SK-N-MC (cell line): ENCODE data around the gene ANKS1A.

ENCODE experiments used
- EZH2 ChIP-seq: fragments of 200-600 bp; sonication (generic); IDR thresholded peaks from one replicate; pipeline ENCODE4 v1.6.1; 2017; ENCODE audit warnings: antibody characterized with exemption
- POLR2AphosphoS5 ChIP-seq: IDR thresholded peaks from 2 replicates; pipeline ENCODE4 v1.6.1; 2012; ENCODE audit warnings: mild to moderate bottlenecking, low read depth, low read length, borderline replicate concordance

DNA sequence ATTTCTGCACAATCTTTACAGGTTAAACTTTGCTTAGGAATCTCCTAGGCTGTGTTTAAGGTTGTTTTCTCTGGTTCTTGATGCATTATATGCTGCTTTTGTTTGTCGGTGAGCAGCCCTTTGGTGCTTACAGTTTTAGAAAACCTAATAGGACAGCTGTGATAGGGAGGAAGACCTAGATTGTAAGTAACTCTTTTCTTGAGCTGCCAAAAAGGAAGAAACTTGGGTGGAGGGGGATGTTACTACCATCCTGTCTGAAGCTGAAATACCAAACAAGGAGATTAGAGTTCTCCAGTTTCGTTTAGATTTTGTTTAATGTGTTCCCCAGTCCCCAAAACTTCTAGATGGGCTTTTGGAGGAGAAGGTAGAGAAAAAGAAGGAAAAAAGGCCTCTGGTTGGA is 72.0 kb downstream of the ANKS1A start:
- TF ChIP-seq POLR2AphosphoS5 (no peak), EZH2 (no peak)
